ENCODE results near the gene UBAC1.
"Not testable (repeated sequence)": the region's sequence is repeated elsewhere in the genome, so short reads cannot be mapped to it uniquely, and the experiment has no call there.

Gene UBAC1

GRCh38 chr9:135943604-135944003 is 17.6 kb downstream of the UBAC1 start:
- not testable (repeated sequence) for DNase-seq (ENCODE audit: extremely low read depth in 1 of 2, low read depth in 1 of 2)

- DNase-seq (ENCODE audit: extremely low read depth in 1 of 2, low read depth in 1 of 2): no peak
Observed at GRCh38 chr9:135941288-135941995, 19.7 kb downstream of the UBAC1 start.

GRCh38 chr9:135939351-135940265 is 21.6 kb downstream of the UBAC1 start:
- peak; percentile 50 to 58 for DNase-seq (ENCODE audit: extremely low read depth in 1 of 2, low read depth in 1 of 2)

- DNase-seq (ENCODE audit: extremely low read depth in 1 of 2, low read depth in 1 of 2): no peak
Observed at GRCh38 chr9:135937521-135938489, 23.4 kb downstream of the UBAC1 start.

GRCh38 chr9:135933114-135933513 is 28.1 kb downstream of the UBAC1 start:
- DNase-seq (ENCODE audit: extremely low read depth in 1 of 2, low read depth in 1 of 2): no peak

GRCh38 chr9:135932656-135933055 is 28.5 kb downstream of the UBAC1 start:
- DNase-seq (ENCODE audit: extremely low read depth in 1 of 2, low read depth in 1 of 2): no peak

GRCh38 chr9:135931349-135931820 is 29.8 kb downstream of the UBAC1 start:
- no peak for DNase-seq (ENCODE audit: extremely low read depth in 1 of 2, low read depth in 1 of 2)

- DNase-seq (ENCODE audit: extremely low read depth in 1 of 2, low read depth in 1 of 2): no peak
Observed at GRCh38 chr9:135930446-135931345, 30.5 kb downstream of the UBAC1 start.

GRCh38 chr9:135929656-135930445 is 31.3 kb downstream of the UBAC1 start:
- DNase-seq (ENCODE audit: extremely low read depth in 1 of 2, low read depth in 1 of 2): no peak

GRCh38 chr9:135928731-135929655 is 32.2 kb downstream of the UBAC1 start:
- no peak for DNase-seq (ENCODE audit: extremely low read depth in 1 of 2, low read depth in 1 of 2)

- no peak for DNase-seq (ENCODE audit: extremely low read depth in 1 of 2, low read depth in 1 of 2)
Observed at GRCh38 chr9:135928074-135928730, 33.0 kb downstream of the UBAC1 start.

GRCh38 chr9:135927195-135928013 is 33.8 kb downstream of the UBAC1 start:
- DNase-seq (ENCODE audit: extremely low read depth in 1 of 2, low read depth in 1 of 2): no peak

GRCh38 chr9:135926402-135927194 is 34.6 kb downstream of the UBAC1 start:
- DNase-seq (ENCODE audit: extremely low read depth in 1 of 2, low read depth in 1 of 2): peak; percentile 82 to 96

- DNase-seq (ENCODE audit: extremely low read depth in 1 of 2, low read depth in 1 of 2): peak; percentile 63 to 86
Observed at GRCh38 chr9:135925496-135926133, 35.6 kb downstream of the UBAC1 start.
